Activated CD8-positive, alpha-beta memory T cell treated with anti-CD3 and anti-CD28 coated beads, Interleukin-2, amount 10 ng/mL, durations not matched to agents 7 days and 5 days (primary cell): Measurements from ENCODE around the gene VOPP1. TPM values are rescaled to one million over a fixed set of nuclear protein-coding genes. Genes with fewer than 3 reads are reported as not detected.

Experiments
- ATAC-seq: fragments of 150-1000 bp; cut with Tn5 transposase; one replicate; pipeline ENCODE4 v1.10.0; 2021; ENCODE audit warnings: moderate library complexity
- CTCF ChIA-PET: fragments of 350-600 bp; sonication (Branson Sonifier 250); formaldehyde crosslinking; loops from one replicate; lab custom pipeline; 2021; ENCODE audit warnings: antibody characterized with exemption; lab: Charles Lee
- DNase-seq: peaks from one replicate; pipeline ENCODE4 v3.0.0-alpha.2; 2020
- H3K27ac Mint-ChIP-seq: one replicate; pipeline ENCODE4 v1.8.0; 2021; ENCODE audit warnings: mild to moderate bottlenecking, mixed read lengths
- H3K27me3 Mint-ChIP-seq: one replicate; pipeline ENCODE4 v1.8.0; 2021; ENCODE audit warnings: mixed read lengths
- H3K36me3 Mint-ChIP-seq: one replicate; pipeline ENCODE4 v1.8.0; 2021; ENCODE audit warnings: mild to moderate bottlenecking, mixed read lengths
- H3K4me1 Mint-ChIP-seq: one replicate; pipeline ENCODE4 v1.8.0; 2021; ENCODE audit warnings: mixed read lengths
- H3K4me3 Mint-ChIP-seq: one replicate; pipeline ENCODE4 v1.8.0; 2021; ENCODE audit warnings: mild to moderate bottlenecking, moderate library complexity, mixed read lengths
- H3K9me3 Mint-ChIP-seq: one replicate; pipeline ENCODE4 v1.8.0; 2022; ENCODE audit warnings: low read depth, mixed read lengths
- total RNA-seq, 2 experiments: library from RNA; stranded (reverse); gene quantifications; one replicate each; pipeline ENCODE4 v1.2.3, GENCODE V29; 2021

The VOPP1 gene
- total RNA-seq, 2 experiments from 2014 or later: 42.3 to 67.3 TPM

- Mint-ChIP-seq H3K27me3 (no peaks in the 10 kb centered on the region), H3K27ac (no peak overlapping the region), H3K4me1 (peaks cover 2% of the 10 kb centered on the region), H3K9me3 (no peaks in the 10 kb centered on the region), H3K36me3 (peaks cover 5% of the 10 kb centered on the region), H3K4me3 (no peak overlapping the region)
- ATAC-seq (no peak), DNase-seq (no peak)
- CTCF ChIA-PET: no interaction called here
These were observed 68.0 kb downstream of the VOPP1 start for GRCh38 chr7:55504093-55504859.

GRCh38 chr7:55502858-55503440, 69.4 kb downstream of the VOPP1 start:
- Mint-ChIP-seq H3K36me3 (peaks cover 5% of the 10 kb centered on the region), H3K27me3 (no peaks in the 10 kb centered on the region), H3K9me3 (no peaks in the 10 kb centered on the region), H3K4me3 (no peak overlapping the region), H3K27ac (no peak overlapping the region), H3K4me1 (peaks cover 13% of the 10 kb centered on the region)
- DNase-seq: no peak
- ATAC-seq: no peak
- CTCF ChIA-PET: interaction anchor here (1.3 kb wide), 1 partner anchor 71 kb away, joined by 3 read pairs; no protein-coding TSS in a partner anchor

- DNase-seq: no peak
- Mint-ChIP-seq H3K36me3 (peaks cover 2% of the 10 kb centered on the region), H3K4me3 (no peak overlapping the region), H3K4me1 (peaks cover 18% of the 10 kb centered on the region), H3K27ac (no peak overlapping the region), H3K27me3 (no peaks in the 10 kb centered on the region), H3K9me3 (no peaks in the 10 kb centered on the region)
- no peak for ATAC-seq
- CTCF ChIA-PET: interaction anchor here (1.3 kb wide), 1 partner anchor 71 kb away, joined by 3 read pairs; no protein-coding TSS in a partner anchor
These were observed 70.0 kb downstream of the VOPP1 start for GRCh38 chr7:55502124-55502857.

- Mint-ChIP-seq H3K4me1 (peaks cover 18% of the 10 kb centered on the region), H3K4me3 (no peak overlapping the region), H3K9me3 (no peaks in the 10 kb centered on the region), H3K36me3 (no peaks in the 10 kb centered on the region), H3K27ac (no peak overlapping the region), H3K27me3 (no peaks in the 10 kb centered on the region)
- CTCF ChIA-PET: interaction anchor here (1.3 kb wide), 1 partner anchor 72 kb away, joined by 3 read pairs; no protein-coding TSS in a partner anchor
- DNase-seq (no peak), ATAC-seq (no peak)
These were observed 70.7 kb downstream of the VOPP1 start for GRCh38 chr7:55501611-55502010.

GRCh38 chr7:55500117-55500756, 72.1 kb downstream of the VOPP1 start:
- no peak overlapping the region for H3K27ac Mint-ChIP-seq
- ATAC-seq (no peak), DNase-seq (no peak)
- CTCF ChIA-PET: no interaction called here
- no peaks in the 10 kb centered on the region for H3K9me3 Mint-ChIP-seq
- peaks cover 2% of the 10 kb centered on the region for H3K36me3 Mint-ChIP-seq
- no peaks in the 10 kb centered on the region for H3K27me3 Mint-ChIP-seq
- H3K4me3 Mint-ChIP-seq: no peak overlapping the region
- peaks cover 15% of the 10 kb centered on the region for H3K4me1 Mint-ChIP-seq

- Mint-ChIP-seq H3K4me1 (peaks cover 15% of the 10 kb centered on the region), H3K36me3 (peaks cover 2% of the 10 kb centered on the region), H3K27me3 (no peaks in the 10 kb centered on the region), H3K27ac (no peak overlapping the region), H3K4me3 (no peak overlapping the region), H3K9me3 (no peaks in the 10 kb centered on the region)
- CTCF ChIA-PET: no interaction called here
- DNase-seq: no peak
- no peak for ATAC-seq
These were observed 72.7 kb downstream of the VOPP1 start for GRCh38 chr7:55499591-55499990.

- H3K36me3 Mint-ChIP-seq: peaks cover 2% of the 10 kb centered on the region
- no peak for ATAC-seq
- H3K4me1 Mint-ChIP-seq: peaks cover 15% of the 10 kb centered on the region
- no peaks in the 10 kb centered on the region for H3K27me3 Mint-ChIP-seq
- H3K4me3 Mint-ChIP-seq: no peak overlapping the region
- no peak overlapping the region for H3K27ac Mint-ChIP-seq
- no peaks in the 10 kb centered on the region for H3K9me3 Mint-ChIP-seq
- CTCF ChIA-PET: no interaction called here
- no peak for DNase-seq
These were observed 73.5 kb downstream of the VOPP1 start for GRCh38 chr7:55498770-55499169.

GRCh38 chr7:55498142-55498541, 74.2 kb downstream of the VOPP1 start:
- H3K27ac Mint-ChIP-seq: no peak overlapping the region
- H3K4me1 Mint-ChIP-seq: peaks cover 15% of the 10 kb centered on the region
- no peaks in the 10 kb centered on the region for H3K9me3 Mint-ChIP-seq
- peaks cover 2% of the 10 kb centered on the region for H3K36me3 Mint-ChIP-seq
- DNase-seq (peak; percentile 64), ATAC-seq (peak; percentile 87)
- CTCF ChIA-PET: no interaction called here
- no peak overlapping the region for H3K4me3 Mint-ChIP-seq
- no peaks in the 10 kb centered on the region for H3K27me3 Mint-ChIP-seq

GRCh38 chr7:55497521-55497920, 74.8 kb downstream of the VOPP1 start:
- peaks cover 3% of the 10 kb centered on the region for H3K36me3 Mint-ChIP-seq
- peaks cover 15% of the 10 kb centered on the region for H3K4me1 Mint-ChIP-seq
- H3K4me3 Mint-ChIP-seq: no peak overlapping the region
- no peaks in the 10 kb centered on the region for H3K9me3 Mint-ChIP-seq
- CTCF ChIA-PET: no interaction called here
- no peak for DNase-seq
- H3K27me3 Mint-ChIP-seq: no peaks in the 10 kb centered on the region
- ATAC-seq: peak; percentile 34
- H3K27ac Mint-ChIP-seq: no peak overlapping the region

GRCh38 chr7:55496906-55497305, 75.4 kb downstream of the VOPP1 start:
- peaks cover 15% of the 10 kb centered on the region for H3K4me1 Mint-ChIP-seq
- CTCF ChIA-PET: no interaction called here

GRCh38 chr7:55494951-55495350, 77.4 kb downstream of the VOPP1 start:
- Mint-ChIP-seq H3K4me1 (peaks cover 15% of the 10 kb centered on the region), H3K27ac (peak overlapping the region; percentile 27), H3K9me3 (no peaks in the 10 kb centered on the region), H3K36me3 (peaks cover 8% of the 10 kb centered on the region), H3K4me3 (no peak overlapping the region), H3K27me3 (no peaks in the 10 kb centered on the region)
- DNase-seq: no peak
- CTCF ChIA-PET: no interaction called here
- ATAC-seq: no peak

More at GRCh38 chr7:55496906-55497305, 75.4 kb downstream of the VOPP1 start:
- H3K27me3 Mint-ChIP-seq: no peaks in the 10 kb centered on the region
- no peak for DNase-seq
- H3K9me3 Mint-ChIP-seq: no peaks in the 10 kb centered on the region
- ATAC-seq: no peak
- no peak overlapping the region for H3K4me3 Mint-ChIP-seq
- H3K27ac Mint-ChIP-seq: no peak overlapping the region
- peaks cover 4% of the 10 kb centered on the region for H3K36me3 Mint-ChIP-seq

- H3K27me3 Mint-ChIP-seq: no peaks in the 10 kb centered on the region
- H3K4me3 Mint-ChIP-seq: no peak overlapping the region
- ATAC-seq: no peak
- H3K4me1 Mint-ChIP-seq: peaks cover 19% of the 10 kb centered on the region
- CTCF ChIA-PET: interaction anchor here (1.3 kb wide), 1 partner anchor 78 kb away, joined by 3 read pairs; no protein-coding TSS in a partner anchor
- no peaks in the 10 kb centered on the region for H3K9me3 Mint-ChIP-seq
- no peak for DNase-seq
- no peak overlapping the region for H3K27ac Mint-ChIP-seq
- peaks cover 14% of the 10 kb centered on the region for H3K36me3 Mint-ChIP-seq
These were observed 78.9 kb downstream of the VOPP1 start for GRCh38 chr7:55493408-55493807.

GRCh38 chr7:55491346-55491745, 81.0 kb downstream of the VOPP1 start:
- H3K36me3 Mint-ChIP-seq: peaks cover 15% of the 10 kb centered on the region
- ATAC-seq (no peak), DNase-seq (no peak)
- peaks cover 21% of the 10 kb centered on the region for H3K4me1 Mint-ChIP-seq
- H3K4me3 Mint-ChIP-seq: no peak overlapping the region
- no peaks in the 10 kb centered on the region for H3K27me3 Mint-ChIP-seq
- no peak overlapping the region for H3K27ac Mint-ChIP-seq
- no peaks in the 10 kb centered on the region for H3K9me3 Mint-ChIP-seq
- CTCF ChIA-PET: no interaction called here
